GM12878 (cell line): ENCODE data around the gene BMP2. TPM values are rescaled to one million over a fixed set of nuclear protein-coding genes. Genes with fewer than 3 reads are reported as not detected.

ENCODE experiments used
- ATF7 ChIP-seq: fragments of 450-650 bp; IDR thresholded peaks from 2 replicates; pipeline ENCODE4 v1.6.1; 2016; ENCODE audit warnings: low read depth, mild to moderate bottlenecking
- FOS ChIP-seq: IDR thresholded peaks from 3 replicates; pipeline ENCODE4 v1.6.1; 2011; ENCODE audit warnings: borderline replicate concordance; ENCODE audit not compliant: insufficient read length; ENCODE audit errors: extremely low read depth
- HDAC2 ChIP-seq: fragments of 200-600 bp; sonication (generic); IDR thresholded peaks from 2 replicates; pipeline ENCODE4 v1.6.1; 2017
- LARP7 ChIP-seq: fragments of 450-650 bp; IDR thresholded peaks from 2 replicates; pipeline ENCODE4 v1.6.1; 2017; ENCODE audit warnings: mild to moderate bottlenecking
- NFYB ChIP-seq: IDR thresholded peaks from 2 replicates; pipeline ENCODE4 v1.6.1; 2011; ENCODE audit warnings: low read depth, mild to moderate bottlenecking, low read length, improper control_type of control experiment, moderate library complexity; ENCODE audit not compliant: insufficient read depth
- NR2F1 ChIP-seq: fragments of 450-650 bp; conservative IDR thresholded peaks from 2 replicates; pipeline ENCODE4 v1.6.1; 2017; ENCODE audit warnings: mild to moderate bottlenecking
- RAD51 ChIP-seq: fragments of 450-650 bp; IDR thresholded peaks from 2 replicates; pipeline ENCODE4 v1.6.1; 2016; ENCODE audit warnings: moderate library complexity, mild to moderate bottlenecking, inconsistent platforms
- RFX5 ChIP-seq: IDR thresholded peaks from 2 replicates; pipeline ENCODE4 v1.6.1; 2011; ENCODE audit warnings: low read depth, low read length, improper control_type of control experiment
- SIN3A ChIP-seq: IDR thresholded peaks from 2 replicates; pipeline ENCODE4 v1.6.1; 2012; ENCODE audit warnings: low read depth, low read length, improper control_type of control experiment
- SMAD5 ChIP-seq: IDR thresholded peaks from 2 replicates; pipeline ENCODE4 v1.6.1; 2016; ENCODE audit warnings: antibody characterized with exemption, low read depth
- ZNF217 ChIP-seq: fragments of 450-650 bp; IDR thresholded peaks from 2 replicates; pipeline ENCODE4 v1.6.1; 2017; ENCODE audit warnings: antibody characterized with exemption, mild to moderate bottlenecking
- polyA plus RNA-seq, 11 experiments: library from polyadenylated mRNA; depleted of rRNA in 4 of 11; unstranded in 6 of 11; stranded (reverse) in 5 of 11; fragments of >200 nt; fragmentation: Nextera tagmentation in 4 of 11; fragmentation: Illumina TruSeq in 1 of 11; extraction: Ambion mirVana in 4 of 11; extraction: Trizol in 1 of 11; gene quantifications; 1 replicate in 1 of 11; 2 replicates in 10 of 11; pipeline versions ENCODE4 v1.2.1 to v1.2.3, GENCODE V29; 2011 to 2016; ENCODE audit warnings: inconsistent platforms in 2 of 11, missing spikeins in 2 of 11, low read depth in 1 of 11
- total RNA-seq, 4 experiments: library from RNA; depleted of rRNA in 3 of 4; stranded (reverse); fragments of >200 nt in 3 of 4; fragmentation: Illumina TruSeq in 1 of 4; extraction: Trizol in 1 of 4; gene quantifications; 2 replicates each; pipeline versions ENCODE4 v1.2.1 to v1.2.3, GENCODE V29; 2013 to 2021
- TF ChIP-seq, protein P1 (sequence below): fragments of 450-650 bp; IDR thresholded peaks from 2 replicates; pipeline ENCODE4 v1.6.1; 2017; ENCODE audit warnings: antibody characterized with exemption, mild to moderate bottlenecking, moderate library complexity
- TF ChIP-seq, protein P2 (sequence below): fragments of 450-650 bp; IDR thresholded peaks from 2 replicates; pipeline ENCODE4 v1.6.1; 2016; ENCODE audit warnings: mild to moderate bottlenecking
- TF ChIP-seq, protein P3 (sequence below): fragments of 450-650 bp; formaldehyde crosslinking; IDR thresholded peaks from 2 replicates; pipeline ENCODE4 v1.5.0; 2022; ENCODE audit warnings: mild to moderate bottlenecking, missing genetic modification characterization
- TF ChIP-seq, protein P4 (sequence below): fragments of 450-650 bp; conservative IDR thresholded peaks from 2 replicates; pipeline ENCODE4 v1.6.1; 2017; ENCODE audit warnings: mild to moderate bottlenecking, moderate library complexity
- TF ChIP-seq, protein P5 (sequence below): IDR thresholded peaks from 2 replicates; pipeline ENCODE4 v1.6.1; 2012; ENCODE audit warnings: low read depth, low read length, improper control_type of control experiment
- TF ChIP-seq, protein P6 (sequence below): IDR thresholded peaks from 2 replicates; pipeline ENCODE4 v1.6.1; 2012; ENCODE audit warnings: low read depth, low read length, improper control_type of control experiment

The BMP2 gene
- total and polyA plus RNA-seq, 10 of the 15 experiments (the other 5 are each of a cell fraction or from before 2014, with no cell fraction given) = 0.35 to 3.2 (median 0.71) TPM

DNA sequence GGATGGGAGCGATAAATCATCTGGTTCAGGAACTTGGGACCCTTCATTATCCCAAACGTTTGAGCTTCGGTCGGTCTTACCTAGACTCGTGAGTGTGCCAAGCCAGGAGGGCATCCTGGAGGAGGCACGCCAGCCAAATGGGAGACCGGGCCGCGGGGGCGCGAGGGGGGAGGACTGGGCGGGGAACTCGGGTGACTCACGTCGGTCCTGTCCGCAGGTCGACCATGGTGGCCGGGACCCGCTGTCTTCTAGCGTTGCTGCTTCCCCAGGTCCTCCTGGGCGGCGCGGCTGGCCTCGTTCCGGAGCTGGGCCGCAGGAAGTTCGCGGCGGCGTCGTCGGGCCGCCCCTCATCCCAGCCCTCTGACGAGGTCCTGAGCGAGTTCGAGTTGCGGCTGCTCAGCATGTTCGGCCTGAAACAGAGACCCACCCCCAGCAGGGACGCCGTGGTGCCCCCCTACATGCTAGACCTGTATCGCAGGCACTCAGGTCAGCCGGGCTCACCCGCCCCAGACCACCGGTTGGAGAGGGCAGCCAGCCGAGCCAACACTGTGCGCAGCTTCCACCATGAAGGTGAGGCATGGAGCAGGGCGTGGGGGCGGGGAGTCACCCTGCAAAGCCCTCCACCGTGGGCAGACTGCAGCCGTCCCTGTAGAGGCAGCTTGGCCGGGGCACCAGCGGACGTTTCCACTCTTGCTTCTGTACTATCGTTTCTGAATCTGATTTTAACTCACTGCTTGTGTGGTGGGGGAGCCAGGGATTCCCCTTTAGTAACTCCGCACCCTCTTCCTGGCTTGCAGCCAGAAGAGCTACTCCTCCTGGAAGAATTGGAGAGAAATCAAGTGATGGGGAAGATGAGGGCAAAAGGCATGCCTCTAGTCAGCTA lies 2.7 kb downstream of the BMP2 start (continued):
- TF ChIP-seq, protein P1, sequence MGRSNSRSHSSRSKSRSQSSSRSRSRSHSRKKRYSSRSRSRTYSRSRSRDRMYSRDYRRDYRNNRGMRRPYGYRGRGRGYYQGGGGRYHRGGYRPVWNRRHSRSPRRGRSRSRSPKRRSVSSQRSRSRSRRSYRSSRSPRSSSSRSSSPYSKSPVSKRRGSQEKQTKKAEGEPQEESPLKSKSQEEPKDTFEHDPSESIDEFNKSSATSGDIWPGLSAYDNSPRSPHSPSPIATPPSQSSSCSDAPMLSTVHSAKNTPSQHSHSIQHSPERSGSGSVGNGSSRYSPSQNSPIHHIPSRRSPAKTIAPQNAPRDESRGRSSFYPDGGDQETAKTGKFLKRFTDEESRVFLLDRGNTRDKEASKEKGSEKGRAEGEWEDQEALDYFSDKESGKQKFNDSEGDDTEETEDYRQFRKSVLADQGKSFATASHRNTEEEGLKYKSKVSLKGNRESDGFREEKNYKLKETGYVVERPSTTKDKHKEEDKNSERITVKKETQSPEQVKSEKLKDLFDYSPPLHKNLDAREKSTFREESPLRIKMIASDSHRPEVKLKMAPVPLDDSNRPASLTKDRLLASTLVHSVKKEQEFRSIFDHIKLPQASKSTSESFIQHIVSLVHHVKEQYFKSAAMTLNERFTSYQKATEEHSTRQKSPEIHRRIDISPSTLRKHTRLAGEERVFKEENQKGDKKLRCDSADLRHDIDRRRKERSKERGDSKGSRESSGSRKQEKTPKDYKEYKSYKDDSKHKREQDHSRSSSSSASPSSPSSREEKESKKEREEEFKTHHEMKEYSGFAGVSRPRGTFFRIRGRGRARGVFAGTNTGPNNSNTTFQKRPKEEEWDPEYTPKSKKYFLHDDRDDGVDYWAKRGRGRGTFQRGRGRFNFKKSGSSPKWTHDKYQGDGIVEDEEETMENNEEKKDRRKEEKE = no peak
- 0 out of 2 replicates have a peak, but pooled peaks have one; percentile 49 for TF ChIP-seq LARP7
- TF ChIP-seq, protein P2, sequence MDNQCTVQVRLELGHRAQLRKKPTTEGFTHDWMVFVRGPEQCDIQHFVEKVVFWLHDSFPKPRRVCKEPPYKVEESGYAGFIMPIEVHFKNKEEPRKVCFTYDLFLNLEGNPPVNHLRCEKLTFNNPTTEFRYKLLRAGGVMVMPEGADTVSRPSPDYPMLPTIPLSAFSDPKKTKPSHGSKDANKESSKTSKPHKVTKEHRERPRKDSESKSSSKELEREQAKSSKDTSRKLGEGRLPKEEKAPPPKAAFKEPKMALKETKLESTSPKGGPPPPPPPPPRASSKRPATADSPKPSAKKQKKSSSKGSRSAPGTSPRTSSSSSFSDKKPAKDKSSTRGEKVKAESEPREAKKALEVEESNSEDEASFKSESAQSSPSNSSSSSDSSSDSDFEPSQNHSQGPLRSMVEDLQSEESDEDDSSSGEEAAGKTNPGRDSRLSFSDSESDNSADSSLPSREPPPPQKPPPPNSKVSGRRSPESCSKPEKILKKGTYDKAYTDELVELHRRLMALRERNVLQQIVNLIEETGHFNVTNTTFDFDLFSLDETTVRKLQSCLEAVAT = no peak
- no peak for TF ChIP-seq HDAC2
- no peak for TF ChIP-seq FOS
- TF ChIP-seq, protein P3, sequence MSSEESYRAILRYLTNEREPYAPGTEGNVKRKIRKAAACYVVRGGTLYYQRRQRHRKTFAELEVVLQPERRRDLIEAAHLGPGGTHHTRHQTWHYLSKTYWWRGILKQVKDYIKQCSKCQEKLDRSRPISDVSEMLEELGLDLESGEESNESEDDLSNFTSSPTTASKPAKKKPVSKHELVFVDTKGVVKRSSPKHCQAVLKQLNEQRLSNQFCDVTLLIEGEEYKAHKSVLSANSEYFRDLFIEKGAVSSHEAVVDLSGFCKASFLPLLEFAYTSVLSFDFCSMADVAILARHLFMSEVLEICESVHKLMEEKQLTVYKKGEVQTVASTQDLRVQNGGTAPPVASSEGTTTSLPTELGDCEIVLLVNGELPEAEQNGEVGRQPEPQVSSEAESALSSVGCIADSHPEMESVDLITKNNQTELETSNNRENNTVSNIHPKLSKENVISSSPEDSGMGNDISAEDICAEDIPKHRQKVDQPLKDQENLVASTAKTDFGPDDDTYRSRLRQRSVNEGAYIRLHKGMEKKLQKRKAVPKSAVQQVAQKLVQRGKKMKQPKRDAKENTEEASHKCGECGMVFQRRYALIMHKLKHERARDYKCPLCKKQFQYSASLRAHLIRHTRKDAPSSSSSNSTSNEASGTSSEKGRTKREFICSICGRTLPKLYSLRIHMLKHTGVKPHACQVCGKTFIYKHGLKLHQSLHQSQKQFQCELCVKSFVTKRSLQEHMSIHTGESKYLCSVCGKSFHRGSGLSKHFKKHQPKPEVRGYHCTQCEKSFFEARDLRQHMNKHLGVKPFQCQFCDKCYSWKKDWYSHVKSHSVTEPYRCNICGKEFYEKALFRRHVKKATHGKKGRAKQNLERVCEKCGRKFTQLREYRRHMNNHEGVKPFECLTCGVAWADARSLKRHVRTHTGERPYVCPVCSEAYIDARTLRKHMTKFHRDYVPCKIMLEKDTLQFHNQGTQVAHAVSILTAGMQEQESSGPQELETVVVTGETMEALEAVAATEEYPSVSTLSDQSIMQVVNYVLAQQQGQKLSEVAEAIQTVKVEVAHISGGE (CRISPR knock-in tag) = no peak
- TF ChIP-seq ATF7 = no peak
- TF ChIP-seq SMAD5 = no peak
- peak; percentile 29; the same call in 1 of the 2 replicates for TF ChIP-seq ZNF217
- TF ChIP-seq, protein P4, sequence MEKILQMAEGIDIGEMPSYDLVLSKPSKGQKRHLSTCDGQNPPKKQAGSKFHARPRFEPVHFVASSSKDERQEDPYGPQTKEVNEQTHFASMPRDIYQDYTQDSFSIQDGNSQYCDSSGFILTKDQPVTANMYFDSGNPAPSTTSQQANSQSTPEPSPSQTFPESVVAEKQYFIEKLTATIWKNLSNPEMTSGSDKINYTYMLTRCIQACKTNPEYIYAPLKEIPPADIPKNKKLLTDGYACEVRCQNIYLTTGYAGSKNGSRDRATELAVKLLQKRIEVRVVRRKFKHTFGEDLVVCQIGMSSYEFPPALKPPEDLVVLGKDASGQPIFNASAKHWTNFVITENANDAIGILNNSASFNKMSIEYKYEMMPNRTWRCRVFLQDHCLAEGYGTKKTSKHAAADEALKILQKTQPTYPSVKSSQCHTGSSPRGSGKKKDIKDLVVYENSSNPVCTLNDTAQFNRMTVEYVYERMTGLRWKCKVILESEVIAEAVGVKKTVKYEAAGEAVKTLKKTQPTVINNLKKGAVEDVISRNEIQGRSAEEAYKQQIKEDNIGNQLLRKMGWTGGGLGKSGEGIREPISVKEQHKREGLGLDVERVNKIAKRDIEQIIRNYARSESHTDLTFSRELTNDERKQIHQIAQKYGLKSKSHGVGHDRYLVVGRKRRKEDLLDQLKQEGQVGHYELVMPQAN = no peak
- TF ChIP-seq RAD51 = no peak
- TF ChIP-seq, protein P5, sequence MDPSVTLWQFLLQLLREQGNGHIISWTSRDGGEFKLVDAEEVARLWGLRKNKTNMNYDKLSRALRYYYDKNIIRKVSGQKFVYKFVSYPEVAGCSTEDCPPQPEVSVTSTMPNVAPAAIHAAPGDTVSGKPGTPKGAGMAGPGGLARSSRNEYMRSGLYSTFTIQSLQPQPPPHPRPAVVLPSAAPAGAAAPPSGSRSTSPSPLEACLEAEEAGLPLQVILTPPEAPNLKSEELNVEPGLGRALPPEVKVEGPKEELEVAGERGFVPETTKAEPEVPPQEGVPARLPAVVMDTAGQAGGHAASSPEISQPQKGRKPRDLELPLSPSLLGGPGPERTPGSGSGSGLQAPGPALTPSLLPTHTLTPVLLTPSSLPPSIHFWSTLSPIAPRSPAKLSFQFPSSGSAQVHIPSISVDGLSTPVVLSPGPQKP = no peak
- TF ChIP-seq NFYB = 0 out of 2 replicates have a peak, but pooled peaks have one; percentile 5
- TF ChIP-seq NR2F1 = peak; percentile 56
- TF ChIP-seq RFX5 = no peak
- TF ChIP-seq, protein P6, sequence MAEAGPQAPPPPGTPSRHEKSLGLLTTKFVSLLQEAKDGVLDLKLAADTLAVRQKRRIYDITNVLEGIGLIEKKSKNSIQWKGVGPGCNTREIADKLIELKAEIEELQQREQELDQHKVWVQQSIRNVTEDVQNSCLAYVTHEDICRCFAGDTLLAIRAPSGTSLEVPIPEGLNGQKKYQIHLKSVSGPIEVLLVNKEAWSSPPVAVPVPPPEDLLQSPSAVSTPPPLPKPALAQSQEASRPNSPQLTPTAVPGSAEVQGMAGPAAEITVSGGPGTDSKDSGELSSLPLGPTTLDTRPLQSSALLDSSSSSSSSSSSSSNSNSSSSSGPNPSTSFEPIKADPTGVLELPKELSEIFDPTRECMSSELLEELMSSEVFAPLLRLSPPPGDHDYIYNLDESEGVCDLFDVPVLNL = no peak; the same call in 1 of the 2 replicates
- no peak for TF ChIP-seq SIN3A
